ENCODE results near the gene FSIP2.

FSIP2 gene

GRCh38 chr2:185738679-185739472 lies at the start of gene FSIP2 (continued):
- TF ChIP-seq ZNF645 (tag by site-specific recombination; IDR thresholded peaks at IDR 0.05) (no peak), ZNF623 (tag by site-specific recombination; IDR thresholded peaks at IDR 0.05) (no peak), ZBTB20 (tag by site-specific recombination; IDR thresholded peaks at IDR 0.05) (no peak), ZNF391 (tag by site-specific recombination; IDR thresholded peaks at IDR 0.05; ENCODE audit: borderline replicate concordance, low read depth) (peak; percentile 30; the same call in 1 of the 2 replicates), ZNF560 (tag by site-specific recombination; IDR thresholded peaks at IDR 0.05; ENCODE audit: borderline replicate concordance) (no peak), ZNF768 (tag by site-specific recombination; IDR thresholded peaks at IDR 0.05) (no peak), ZNF335 (tag by site-specific recombination; conservative IDR thresholded peaks at IDR 0.05) (no peak), TSHZ1 (tag by site-specific recombination; IDR thresholded peaks at IDR 0.05; ENCODE audit: borderline replicate concordance) (no peak), ZNF692 (tag by site-specific recombination; IDR thresholded peaks at IDR 0.05) (0 out of 2 replicates have a peak, but pooled peaks have one; percentile 29), GLIS2 (tag by site-specific recombination; IDR thresholded peaks at IDR 0.05) (peak; percentile 82), ZNF610 (tag by site-specific recombination; IDR thresholded peaks at IDR 0.05; ENCODE audit: borderline replicate concordance) (peak; percentile 32; the same call in 1 of the 2 replicates), GLI4 (tag by site-specific recombination; IDR thresholded peaks at IDR 0.05) (no peak)

- no peak overlapping the region for H3K27ac ChIP-seq (ENCODE audit: extremely low read depth, low read depth, low read length)
- CTCF ChIA-PET, result no interaction called here
- POLR2A ChIA-PET, result no interaction called here
- H3K36me3 ChIP-seq (ENCODE audit: control insufficient read depth in 2 of 2, insufficient read depth in 1 of 2, low read length in 2 of 2), result no peaks in the 10 kb centered on the region
- H3K4me1 ChIP-seq (ENCODE audit: control insufficient read depth, insufficient read depth, low read length), result no peaks in the 10 kb centered on the region
- no peak overlapping the region for H3K4me3 ChIP-seq (ENCODE audit: low read depth, low read length)
- H3K9me3 ChIP-seq (ENCODE audit: control insufficient read depth, insufficient read depth, low read depth, low read length), result no peaks in the 10 kb centered on the region
- no peak for TF ChIP-seq GLIS1 (tag by site-specific recombination; IDR thresholded peaks at IDR 0.05)
- no peak for TF ChIP-seq KLF8 (tag by site-specific recombination; IDR thresholded peaks at IDR 0.05)
- no peak for TF ChIP-seq ZNF426 (tag by site-specific recombination; IDR thresholded peaks at IDR 0.05)
- TF ChIP-seq ZSCAN5A (tag by site-specific recombination; IDR thresholded peaks at IDR 0.05), result no peak
- TF ChIP-seq ZNF776 (tag by site-specific recombination; IDR thresholded peaks at IDR 0.05; ENCODE audit: borderline replicate concordance), result no peak
- TF ChIP-seq INSM2 (tag by site-specific recombination; IDR thresholded peaks at IDR 0.05), result no peak
- no peak for TF ChIP-seq ZNF174 (tag by site-specific recombination; IDR thresholded peaks at IDR 0.05)
- TF ChIP-seq ZNF280C (tag by site-specific recombination; IDR thresholded peaks at IDR 0.05), result no peak
- TF ChIP-seq ZNF747 (tag by site-specific recombination; IDR thresholded peaks at IDR 0.05), result no peak
- TF ChIP-seq ZNF623 (tag by site-specific recombination; IDR thresholded peaks at IDR 0.05), result no peak
- no peak for TF ChIP-seq GLIS2 (tag by site-specific recombination; IDR thresholded peaks at IDR 0.05)
- TF ChIP-seq ZNF621 (tag by site-specific recombination; IDR thresholded peaks at IDR 0.05), result no peak
- no peak for TF ChIP-seq ZNF629 (tag by site-specific recombination; IDR thresholded peaks at IDR 0.05)
Measured at GRCh38 chr2:185689906-185690539, 48.6 kb upstream of the FSIP2 start.

All from HEK293 (cell line).